OCI-LY1 (cell line): ENCODE data around the gene SYT15.
"Not testable (repeated sequence)": the region's sequence is repeated elsewhere in the genome, so short reads cannot be mapped to it uniquely, and the experiment has no call there.

Experiments
- EZH2 ChIP-seq: fragments of 200-600 bp; sonication (generic), shearing (Covaris generic); IDR thresholded peaks from 2 replicates; pipeline ENCODE4 v1.8.0; 2017; ENCODE audit warnings: borderline replicate concordance, mixed run types, mild to moderate bottlenecking, antibody characterized with exemption, low read length, moderate library complexity, mixed read lengths
- TF ChIP-seq, protein P1 (sequence below): fragments of 200-600 bp; sonication (generic), shearing (Covaris generic); IDR thresholded peaks from 2 replicates; pipeline ENCODE4 v1.5.1; 2017; ENCODE audit warnings: mild to moderate bottlenecking, antibody characterized with exemption, low read length, moderate library complexity, mixed read lengths

- TF ChIP-seq, protein P1, sequence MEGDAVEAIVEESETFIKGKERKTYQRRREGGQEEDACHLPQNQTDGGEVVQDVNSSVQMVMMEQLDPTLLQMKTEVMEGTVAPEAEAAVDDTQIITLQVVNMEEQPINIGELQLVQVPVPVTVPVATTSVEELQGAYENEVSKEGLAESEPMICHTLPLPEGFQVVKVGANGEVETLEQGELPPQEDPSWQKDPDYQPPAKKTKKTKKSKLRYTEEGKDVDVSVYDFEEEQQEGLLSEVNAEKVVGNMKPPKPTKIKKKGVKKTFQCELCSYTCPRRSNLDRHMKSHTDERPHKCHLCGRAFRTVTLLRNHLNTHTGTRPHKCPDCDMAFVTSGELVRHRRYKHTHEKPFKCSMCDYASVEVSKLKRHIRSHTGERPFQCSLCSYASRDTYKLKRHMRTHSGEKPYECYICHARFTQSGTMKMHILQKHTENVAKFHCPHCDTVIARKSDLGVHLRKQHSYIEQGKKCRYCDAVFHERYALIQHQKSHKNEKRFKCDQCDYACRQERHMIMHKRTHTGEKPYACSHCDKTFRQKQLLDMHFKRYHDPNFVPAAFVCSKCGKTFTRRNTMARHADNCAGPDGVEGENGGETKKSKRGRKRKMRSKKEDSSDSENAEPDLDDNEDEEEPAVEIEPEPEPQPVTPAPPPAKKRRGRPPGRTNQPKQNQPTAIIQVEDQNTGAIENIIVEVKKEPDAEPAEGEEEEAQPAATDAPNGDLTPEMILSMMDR: not testable (repeated sequence)
- TF ChIP-seq EZH2: not testable (repeated sequence)
Measured at GRCh38 chr10:46577624-46578473, 1.1 kb upstream of the SYT15 start.
